Measurements from ENCODE around the gene PRTG. TPM values are rescaled to one million over a fixed set of nuclear protein-coding genes. Genes with fewer than 3 reads are reported as not detected.

Gene PRTG
- polyA plus RNA-seq, 1 of the 3 experiments (the other 2 are of a cell fraction) = 3.0 TPM

- peaks cover 21% of the 10 kb centered on the region for H3K79me2 ChIP-seq (ENCODE audit: insufficient read depth)
- no peaks in the 10 kb centered on the region for H3K27me3 ChIP-seq (ENCODE audit: insufficient read depth)
- peak overlapping the region; percentile 63 to 85 for H3K27ac ChIP-seq (ENCODE audit: low read depth in 2 of 2, low read length in 1 of 2)
- H3K9me3 ChIP-seq = no peaks in the 10 kb centered on the region
- peak overlapping the region; percentile 89 for H2AFZ ChIP-seq (ENCODE audit: low read depth)
- H3K9me2 ChIP-seq = no peaks in the 10 kb centered on the region
- peak; percentile 83 for DNase-seq
- peak overlapping the region; percentile 81 for H3K9ac ChIP-seq
- peaks cover 3% of the 10 kb centered on the region for H3F3A ChIP-seq (replicated peaks; ENCODE audit: insufficient read depth)
- H3K4me3 ChIP-seq (ENCODE audit: low read depth in 2 of 2, low read length in 1 of 2) = peak overlapping the region; percentile 77 to 80
- peaks cover 0 to 15% of the 10 kb centered on the region in 2 experiments; a peak in 2 of 4 replicates for H3K4me1 ChIP-seq (ENCODE audit: control insufficient read depth in 1 of 2, insufficient read depth in 2 of 2, low read depth in 1 of 2, low read length in 1 of 2)
- peak overlapping the region; percentile 87 for H3K4me2 ChIP-seq
- ChIA-PET POLR2A (no interaction called here), CTCF (interaction anchor here (0.7 to 0.8 kb wide), 2 partner anchors 11 to 22 kb away, joined by 3 to 4 read pairs; no protein-coding TSS in a partner anchor)
- TF ChIP-seq MEF2A (IDR thresholded peaks at IDR 0.05; ENCODE audit: borderline replicate concordance, low read depth) = no peak
- TF ChIP-seq MXI1 (IDR thresholded peaks at IDR 0.05; ENCODE audit: low read depth, low read length) = peak; percentile 3; the same call in 1 of the 2 replicates
- TF ChIP-seq MAX (IDR thresholded peaks at IDR 0.05; ENCODE audit: low read depth) = peak; percentile 59
- no peaks in the 10 kb centered on the region for H4K20me1 ChIP-seq (ENCODE audit: insufficient read depth)
- no peaks in the 10 kb centered on the region for H3K36me3 ChIP-seq (replicated peaks in 1 of 2; ENCODE audit: control insufficient read depth in 1 of 2, insufficient read depth in 2 of 2, low read length in 1 of 2)
- WGBS (ENCODE audit: low lambda C conversion rate) = 13% methylated on average over 17 of the region's 65 CpGs
Measured at GRCh38 chr15:55587321-55588069, 155.5 kb downstream of the PRTG start.

GRCh38 chr15:55586808-55587207 is 156.1 kb downstream of the PRTG start:
- Histone ChIP-seq H3K9me2 (no peaks in the 10 kb centered on the region), H3K4me2 (peak overlapping the region; percentile 87), H2AFZ (ENCODE audit: low read depth) (peak overlapping the region; percentile 89; the same call in 1 of the 2 replicates), H3K9ac (peak overlapping the region; percentile 81; the same call in 1 of the 2 replicates), H3K4me1 (ENCODE audit: control insufficient read depth in 1 of 2, insufficient read depth in 2 of 2, low read depth in 1 of 2, low read length in 1 of 2) (peaks cover 0 to 15% of the 10 kb centered on the region in 2 experiments; a peak in 2 of 4 replicates), H3K27ac (ENCODE audit: low read depth in 2 of 2, low read length in 1 of 2) (peak overlapping the region in 1 of 2 experiments; percentile 18; a peak in 1 of 4 replicates), H3K36me3 (replicated peaks in 1 of 2; ENCODE audit: control insufficient read depth in 1 of 2, insufficient read depth in 2 of 2, low read length in 1 of 2) (no peaks in the 10 kb centered on the region), H3K9me3 (no peaks in the 10 kb centered on the region), H4K20me1 (ENCODE audit: insufficient read depth) (no peaks in the 10 kb centered on the region), H3K4me3 (ENCODE audit: low read depth in 2 of 2, low read length in 1 of 2) (peak overlapping the region; percentile 77 to 80), H3K27me3 (ENCODE audit: insufficient read depth) (no peaks in the 10 kb centered on the region), H3F3A (replicated peaks; ENCODE audit: insufficient read depth) (peaks cover 3% of the 10 kb centered on the region), H3K79me2 (ENCODE audit: insufficient read depth) (peaks cover 21% of the 10 kb centered on the region)
- ChIA-PET CTCF (interaction anchor here (0.7 to 1.0 kb wide), 3 partner anchors 10 to 152 kb away, joined by 3 to 4 read pairs (median 3); no protein-coding TSS in a partner anchor), POLR2A (no interaction called here)
- TF ChIP-seq MXI1 (IDR thresholded peaks at IDR 0.05; ENCODE audit: low read depth, low read length) (no peak), FOXM1 (IDR thresholded peaks at IDR 0.05; ENCODE audit: low read depth) (no peak)
- no peak for DNase-seq
- WGBS (ENCODE audit: low lambda C conversion rate) = 50% methylated on average over 3 of the region's 3 CpGs

- Histone ChIP-seq H3K36me3 (replicated peaks in 1 of 2; ENCODE audit: control insufficient read depth in 1 of 2, insufficient read depth in 2 of 2, low read length in 1 of 2) (no peaks in the 10 kb centered on the region), H3K4me3 (ENCODE audit: low read depth in 2 of 2, low read length in 1 of 2) (no peak overlapping the region), H3K79me2 (ENCODE audit: insufficient read depth) (peaks cover 10% of the 10 kb centered on the region; the same call in 1 of the 2 replicates), H2AFZ (ENCODE audit: low read depth) (no peak overlapping the region), H3K4me2 (no peak overlapping the region), H3K4me1 (ENCODE audit: control insufficient read depth in 1 of 2, insufficient read depth in 2 of 2, low read depth in 1 of 2, low read length in 1 of 2) (peaks cover 0 to 8% of the 10 kb centered on the region in 2 experiments; a peak in 2 of 4 replicates), H3K9me3 (no peaks in the 10 kb centered on the region), H4K20me1 (ENCODE audit: insufficient read depth) (no peaks in the 10 kb centered on the region), H3K27me3 (ENCODE audit: insufficient read depth) (no peaks in the 10 kb centered on the region), H3K27ac (ENCODE audit: low read depth in 2 of 2, low read length in 1 of 2) (no peak overlapping the region; a peak in 1 of 4 replicates), H3K9me2 (no peaks in the 10 kb centered on the region), H3K9ac (no peak overlapping the region), H3F3A (replicated peaks; ENCODE audit: insufficient read depth) (no peaks in the 10 kb centered on the region)
- POLR2A ChIA-PET = no interaction called here
- no peak for DNase-seq
- no peak for TF ChIP-seq RAD21 (IDR thresholded peaks at IDR 0.05; ENCODE audit: low read length)
- peak; percentile 57 for TF ChIP-seq GATA2 (CRISPR knock-in tag; IDR thresholded peaks at IDR 0.05)
- WGBS (ENCODE audit: low lambda C conversion rate) = 86% methylated on average over 6 of the region's 6 CpGs
- CTCF ChIA-PET = interaction anchor here (1.0 kb wide), 1 partner anchor 10 kb away, joined by 4 read pairs; no protein-coding TSS in a partner anchor
Measured at GRCh38 chr15:55576943-55577342, 166.0 kb downstream of the PRTG start.

Measured in SK-N-SH (cell line).